Measurements from ENCODE around the gene SERINC5. TPM values are rescaled to one million over a fixed set of nuclear protein-coding genes. Genes with fewer than 3 reads are reported as not detected.
A peak's percentile ranks its signal among the peaks of the same experiment; 100 is the strongest.

SERINC5 gene
- total and polyA plus RNA-seq, 2 of the 4 experiments (the other 2 are of a cell fraction) = 5.0 to 8.1 TPM

GRCh38 chr5:80125962-80126480 lies 129.8 kb downstream of the SERINC5 start:
- ChIA-PET CTCF (interaction anchor here (0.6 to 1.2 kb wide), 3 partner anchors 19 to 751 kb away, joined by 3 to 4 read pairs (median 4); no protein-coding TSS in a partner anchor), POLR2A (ENCODE audit: unreplicated experiment) (no interaction called here)
- intact Hi-C loops (cut with micrococcal nuclease) (no loop called here), in situ Hi-C loops (cut with MboI; ENCODE audit: low sequenced_read_pairs) (no loop called here), dilution Hi-C loops (cut with HindIII; ENCODE audit: low sequenced_read_pairs, unreplicated experiment) (no loop called here)
- Histone ChIP-seq H3K9me3 (ENCODE audit: control insufficient read depth, insufficient read depth, low read length) (no peaks in the 10 kb centered on the region; the same call in 1 of the 2 replicates), H3K4me3 (ENCODE audit: insufficient read depth, low read depth, low read length) (no peak overlapping the region), H3K27me3 (ENCODE audit: control insufficient read depth, insufficient read depth, low read length) (peaks cover 4% of the 10 kb centered on the region; the same call in 1 of the 2 replicates), H2BK20ac (ENCODE audit: low read depth, low read length) (no peak overlapping the region), H3K36me3 (ENCODE audit: control insufficient read depth, insufficient read depth, low read length) (no peaks in the 10 kb centered on the region), H2AK5ac (ENCODE audit: low read depth, low read length) (no peak overlapping the region), H2BK120ac (ENCODE audit: low read depth, low read length) (no peak overlapping the region), H3K14ac (replicated peaks; ENCODE audit: low read depth, low read length) (no peak overlapping the region), H3K23ac (ENCODE audit: low read depth, low read length) (no peak overlapping the region), H3K9me1 (ENCODE audit: insufficient read depth, low read length) (no peaks in the 10 kb centered on the region), H3K27ac (ENCODE audit: insufficient read depth, low read length) (no peak overlapping the region), H3K9ac (ENCODE audit: low read depth, low read length) (no peak overlapping the region), H2AK9ac (replicated peaks; ENCODE audit: low read depth, low read length, poor library complexity) (no peak overlapping the region), H4K20me1 (ENCODE audit: insufficient read depth, low read length) (no peaks in the 10 kb centered on the region), H4K91ac (ENCODE audit: insufficient read depth, low read depth, low read length) (no peak overlapping the region), H3K79me1 (ENCODE audit: low read depth in 1 of 2, low read length in 2 of 2) (no peaks in the 10 kb centered on the region), H4K8ac (ENCODE audit: low read depth in 2 of 2, low read length in 2 of 2) (no peak overlapping the region), H3K4ac (ENCODE audit: low read depth, low read length) (no peak overlapping the region), H3K56ac (ENCODE audit: extremely low read depth, insufficient read depth, low read length) (no peak overlapping the region), H3K18ac (ENCODE audit: low read depth, low read length) (no peak overlapping the region), H2BK15ac (ENCODE audit: low read depth, low read length) (no peak overlapping the region), H2BK5ac (ENCODE audit: low read depth, low read length, poor library complexity, severe bottlenecking) (no peak overlapping the region), H3K4me1 (ENCODE audit: control insufficient read depth, insufficient read depth, low read length) (no peaks in the 10 kb centered on the region), H2AFZ (replicated peaks; ENCODE audit: low read length, poor library complexity) (no peak overlapping the region), H4K5ac (ENCODE audit: low read depth, low read length) (no peak overlapping the region), H3K4me2 (ENCODE audit: low read depth, low read length) (no peak overlapping the region)
- WGBS, 2 experiments (ENCODE audit: extremely low coverage in 2 of 2, insufficient read length in 1 of 2) = 100% methylated on average over 1 of the region's 4 CpGs; no CpG with 5 or more reads in 1 of the 2 experiments
- TF ChIP-seq MAFK (IDR thresholded peaks at IDR 0.05; ENCODE audit: low read depth, low read length) (no peak), ELK1 (IDR thresholded peaks at IDR 0.05; ENCODE audit: borderline replicate concordance, low read depth, low read length) (no peak), MXI1 (IDR thresholded peaks at IDR 0.05; ENCODE audit: borderline replicate concordance, low read depth, low read length) (no peak), RCOR1 (IDR thresholded peaks at IDR 0.05; ENCODE audit: insufficient replicate concordance, low read length) (no peak)
- no TSS peak for BruUV-seq (replicated peaks)
- ATAC-seq (ENCODE audit: low read depth) (no peak), DNase-seq (peak; percentile 48)
